Activated T-helper 17 cell treated with anti-CD3 and anti-CD28 coated beads, Interleukin-2, amount 50 U/mL, for 72 hours (primary cell): ENCODE data around the gene CEP295NL. TPM values are rescaled to one million over a fixed set of nuclear protein-coding genes. Genes with fewer than 3 reads are reported as not detected.
"Not testable (repeated sequence)": the region's sequence is repeated elsewhere in the genome, so short reads cannot be mapped to it uniquely, and the experiment has no call there.

Experiments used
- ATAC-seq: fragments of 150-1000 bp; cut with Tn5 transposase; replicated peaks from 2 replicates; pipeline ENCODE4 v1.10.0; 2021; ENCODE audit warnings: mild to moderate bottlenecking, moderate library complexity
- H3K27ac Mint-ChIP-seq: one replicate; pipeline ENCODE4 v1.8.0; 2022; ENCODE audit warnings: mixed read lengths
- H3K27me3 Mint-ChIP-seq: one replicate; pipeline ENCODE4 v1.8.0; 2022; ENCODE audit warnings: mixed read lengths
- H3K36me3 Mint-ChIP-seq: one replicate; pipeline ENCODE4 v1.8.0; 2022; ENCODE audit warnings: low read depth, mild to moderate bottlenecking, mixed read lengths
- H3K4me1 Mint-ChIP-seq: one replicate; pipeline ENCODE4 v1.8.0; 2022; ENCODE audit warnings: mixed read lengths
- H3K4me3 Mint-ChIP-seq: one replicate; pipeline ENCODE4 v1.8.0; 2022; ENCODE audit warnings: mild to moderate bottlenecking, mixed read lengths
- H3K9me3 Mint-ChIP-seq: one replicate; pipeline ENCODE4 v1.8.0; 2022; ENCODE audit warnings: mixed read lengths
- total RNA-seq, 2 donors: library from RNA; stranded (reverse); gene quantifications; one replicate each; pipeline ENCODE4 v1.2.3, GENCODE V29; 2022

CEP295NL gene
- total RNA-seq, 2 donors from 2014 or later: not detected

DNA sequence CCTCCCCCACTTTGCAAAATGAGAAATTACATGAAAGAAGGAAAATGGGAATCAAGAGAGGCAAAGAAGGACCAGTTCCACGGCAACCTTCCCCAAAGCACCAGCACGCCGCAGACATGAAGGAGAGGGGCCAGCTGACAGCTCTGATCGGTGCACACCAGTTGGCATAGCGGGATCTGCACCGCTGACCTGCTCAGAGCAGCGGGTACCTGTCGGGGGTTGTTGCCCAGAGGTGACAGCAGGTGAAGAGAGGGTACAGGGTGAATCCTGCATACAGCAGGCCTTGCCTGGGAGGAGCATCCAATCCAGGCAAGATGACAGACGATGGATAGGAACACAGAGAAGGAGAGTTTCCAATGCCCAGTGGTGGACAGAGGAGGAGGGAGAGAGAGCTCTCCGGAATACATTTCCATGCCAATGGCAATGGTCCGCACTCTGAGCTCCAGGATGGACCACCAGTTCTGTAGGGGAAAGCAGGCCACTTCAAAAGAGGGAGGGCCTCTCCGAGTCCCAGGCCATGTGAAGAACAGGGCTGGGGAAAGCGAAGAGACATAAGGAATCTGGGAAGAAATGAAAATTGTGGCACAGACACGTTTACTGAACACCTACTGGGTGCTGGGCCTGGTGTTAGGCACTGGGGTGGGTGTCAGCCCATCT, 24.0 kb downstream of the CEP295NL start:
- H3K36me3 Mint-ChIP-seq: no peaks in the 10 kb centered on the region
- H3K9me3 Mint-ChIP-seq: no peaks in the 10 kb centered on the region
- H3K4me3 Mint-ChIP-seq: peak overlapping the region; percentile 60
- H3K27me3 Mint-ChIP-seq: peaks cover 12% of the 10 kb centered on the region
- H3K27ac Mint-ChIP-seq: peak overlapping the region; percentile 84
- peaks cover 16% of the 10 kb centered on the region for H3K4me1 Mint-ChIP-seq
- ATAC-seq: peak; percentile 7

- Mint-ChIP-seq H3K27ac (no peak overlapping the region), H3K4me1 (peaks cover 16% of the 10 kb centered on the region), H3K4me3 (no peak overlapping the region), H3K36me3 (no peaks in the 10 kb centered on the region), H3K27me3 (peaks cover 12% of the 10 kb centered on the region), H3K9me3 (no peaks in the 10 kb centered on the region)
- no peak for ATAC-seq
Observed at GRCh38 chr17:78878261-78878660, 24.7 kb downstream of the CEP295NL start.

GRCh38 chr17:78876954-78877517, 26.0 kb downstream of the CEP295NL start:
- peaks cover 16% of the 10 kb centered on the region for H3K4me1 Mint-ChIP-seq
- H3K9me3 Mint-ChIP-seq, ATAC-seq, H3K4me3 Mint-ChIP-seq, H3K27ac Mint-ChIP-seq, H3K36me3 Mint-ChIP-seq: not testable (repeated sequence)
- peaks cover 12% of the 10 kb centered on the region for H3K27me3 Mint-ChIP-seq

- Mint-ChIP-seq H3K27ac (peak overlapping the region; percentile 68), H3K4me3 (no peak overlapping the region), H3K27me3 (peaks cover 12% of the 10 kb centered on the region), H3K36me3 (no peaks in the 10 kb centered on the region), H3K4me1 (peaks cover 16% of the 10 kb centered on the region), H3K9me3 (no peaks in the 10 kb centered on the region)
- ATAC-seq: no peak
Observed at GRCh38 chr17:78876094-78876597, 26.9 kb downstream of the CEP295NL start.

GRCh38 chr17:78875363-78876093, 27.5 kb downstream of the CEP295NL start:
- H3K36me3 Mint-ChIP-seq: no peaks in the 10 kb centered on the region
- peaks cover 12% of the 10 kb centered on the region for H3K27me3 Mint-ChIP-seq
- H3K4me3 Mint-ChIP-seq: no peak overlapping the region
- peaks cover 16% of the 10 kb centered on the region for H3K4me1 Mint-ChIP-seq
- no peak for ATAC-seq
- H3K9me3 Mint-ChIP-seq: no peaks in the 10 kb centered on the region
- peak overlapping the region; percentile 68 for H3K27ac Mint-ChIP-seq

- no peak overlapping the region for H3K4me3 Mint-ChIP-seq
- H3K9me3 Mint-ChIP-seq: no peaks in the 10 kb centered on the region
- H3K27me3 Mint-ChIP-seq: peaks cover 9% of the 10 kb centered on the region
- H3K27ac Mint-ChIP-seq: no peak overlapping the region
- ATAC-seq: no peak
- H3K36me3 Mint-ChIP-seq: no peaks in the 10 kb centered on the region
- H3K4me1 Mint-ChIP-seq: peaks cover 4% of the 10 kb centered on the region
Observed at GRCh38 chr17:78873519-78874340, 29.3 kb downstream of the CEP295NL start.

GRCh38 chr17:78872486-78872885, 30.5 kb downstream of the CEP295NL start:
- H3K4me3 Mint-ChIP-seq: no peak overlapping the region
- H3K9me3 Mint-ChIP-seq: no peaks in the 10 kb centered on the region
- no peak for ATAC-seq
- no peaks in the 10 kb centered on the region for H3K36me3 Mint-ChIP-seq
- no peak overlapping the region for H3K27ac Mint-ChIP-seq
- H3K27me3 Mint-ChIP-seq: peaks cover 9% of the 10 kb centered on the region
- peaks cover 4% of the 10 kb centered on the region for H3K4me1 Mint-ChIP-seq

DNA sequence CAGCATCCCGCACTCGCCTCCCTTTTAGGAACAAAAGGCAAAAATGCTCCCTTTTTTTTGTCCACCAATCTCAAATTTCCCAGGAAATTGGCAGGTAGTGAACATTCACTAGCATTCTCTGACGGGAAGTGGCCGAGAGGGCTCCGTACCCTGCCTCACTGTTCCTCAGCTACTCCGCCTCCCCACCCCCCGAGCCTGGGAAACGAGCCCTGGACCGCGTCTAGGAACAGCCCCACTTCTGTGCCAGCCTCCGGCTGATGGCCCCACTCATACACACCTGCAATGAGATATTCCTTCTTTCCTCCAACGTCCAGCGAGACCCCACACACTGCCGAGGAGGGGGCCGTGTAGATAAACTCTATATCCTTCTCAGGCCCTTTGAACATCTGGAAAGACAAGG, 32.4 kb downstream of the CEP295NL start:
- H3K27me3 Mint-ChIP-seq: no peaks in the 10 kb centered on the region
- H3K9me3 Mint-ChIP-seq: no peaks in the 10 kb centered on the region
- H3K4me1 Mint-ChIP-seq: no peaks in the 10 kb centered on the region
- H3K4me3 Mint-ChIP-seq: no peak overlapping the region
- no peak overlapping the region for H3K27ac Mint-ChIP-seq
- no peak for ATAC-seq
- H3K36me3 Mint-ChIP-seq: no peaks in the 10 kb centered on the region

- Mint-ChIP-seq H3K4me3 (no peak overlapping the region), H3K4me1 (no peaks in the 10 kb centered on the region), H3K36me3 (no peaks in the 10 kb centered on the region), H3K27me3 (no peaks in the 10 kb centered on the region), H3K27ac (no peak overlapping the region), H3K9me3 (no peaks in the 10 kb centered on the region)
- no peak for ATAC-seq
Observed at GRCh38 chr17:78868391-78868790, 34.6 kb downstream of the CEP295NL start.

DNA sequence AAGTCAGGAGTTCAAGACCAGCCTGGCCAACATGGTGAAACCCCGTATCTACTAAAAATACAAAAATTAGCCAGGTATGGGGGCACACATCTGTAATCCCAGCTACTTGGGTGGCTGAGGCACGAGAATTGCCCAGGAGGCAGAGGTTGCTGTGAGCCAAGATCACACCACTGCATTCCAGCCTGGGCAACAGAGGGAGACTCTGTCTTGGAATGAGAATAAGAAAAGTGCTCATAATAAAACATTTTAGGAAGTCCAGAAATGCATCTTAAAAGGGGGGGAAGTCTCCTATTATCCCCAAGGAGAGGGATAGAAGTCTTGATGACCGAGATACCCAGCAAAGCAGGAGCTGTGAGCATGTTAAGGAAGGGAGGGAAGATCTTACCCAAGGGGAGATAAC, 36.0 kb downstream of the CEP295NL start:
- not testable (repeated sequence) for H3K27ac Mint-ChIP-seq, H3K4me3 Mint-ChIP-seq, H3K9me3 Mint-ChIP-seq, H3K27me3 Mint-ChIP-seq, H3K4me1 Mint-ChIP-seq, ATAC-seq, H3K36me3 Mint-ChIP-seq

DNA sequence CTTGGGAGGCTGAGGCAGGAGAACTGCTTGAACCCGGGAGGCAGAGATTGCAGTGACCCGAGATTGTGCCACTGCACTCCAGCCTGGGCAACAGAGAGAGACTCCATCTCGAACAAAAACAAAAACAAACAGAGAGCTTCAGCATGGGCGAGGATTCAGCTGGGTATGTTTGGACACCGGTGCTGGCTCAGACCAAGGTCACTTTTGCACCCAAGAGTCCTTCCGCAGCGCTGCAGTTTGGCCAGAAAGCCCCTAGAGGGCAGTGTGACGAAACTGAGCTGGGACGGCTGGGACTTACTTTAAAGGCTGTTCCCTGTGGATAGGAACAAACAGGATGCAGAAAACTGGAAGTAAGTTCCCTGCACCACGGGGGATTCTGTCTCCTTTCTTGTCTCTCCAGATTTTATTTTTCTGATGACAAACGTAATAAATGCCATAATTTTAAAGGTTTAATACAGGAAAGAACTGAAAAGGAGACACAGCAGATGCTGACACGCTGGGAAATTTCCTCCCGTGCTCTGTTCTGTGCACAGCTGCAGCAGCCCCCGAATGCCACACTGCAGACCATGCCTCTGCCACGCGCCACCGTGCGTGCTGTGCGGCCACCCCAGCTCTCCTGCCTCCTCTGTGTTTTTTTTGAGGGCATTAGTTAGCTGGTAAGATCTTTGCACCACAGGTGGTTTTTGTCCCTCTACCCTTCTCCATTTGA, 37.2 kb downstream of the CEP295NL start:
- H3K27ac Mint-ChIP-seq: no peak overlapping the region
- H3K4me3 Mint-ChIP-seq: no peak overlapping the region
- no peaks in the 10 kb centered on the region for H3K27me3 Mint-ChIP-seq
- H3K4me1 Mint-ChIP-seq: no peaks in the 10 kb centered on the region
- no peaks in the 10 kb centered on the region for H3K9me3 Mint-ChIP-seq
- ATAC-seq: peak; percentile 71
- H3K36me3 Mint-ChIP-seq: no peaks in the 10 kb centered on the region

DNA sequence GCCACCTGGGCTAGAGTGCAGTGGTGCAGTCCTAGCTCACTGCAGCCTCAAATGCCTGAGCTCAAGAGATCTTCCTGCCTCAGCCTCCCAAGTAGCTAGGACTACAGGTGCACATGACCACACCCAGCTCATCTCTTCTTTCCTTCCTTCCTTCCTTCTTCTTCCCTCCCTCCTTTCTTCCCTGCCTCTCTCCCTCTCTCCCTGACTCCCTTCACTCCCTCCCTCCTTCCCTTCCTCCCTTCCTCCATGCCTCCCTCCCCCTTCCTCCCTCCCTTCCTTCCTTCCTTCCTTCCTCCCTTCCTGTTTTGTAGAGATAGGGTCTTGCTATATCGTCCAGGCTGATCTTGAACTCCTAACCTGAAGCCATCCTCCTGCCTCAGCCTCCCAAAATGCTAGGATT, 38.9 kb downstream of the CEP295NL start:
- no peak overlapping the region for H3K27ac Mint-ChIP-seq
- no peaks in the 10 kb centered on the region for H3K9me3 Mint-ChIP-seq
- no peaks in the 10 kb centered on the region for H3K4me1 Mint-ChIP-seq
- H3K4me3 Mint-ChIP-seq: no peak overlapping the region
- no peaks in the 10 kb centered on the region for H3K36me3 Mint-ChIP-seq
- H3K27me3 Mint-ChIP-seq: no peaks in the 10 kb centered on the region
- ATAC-seq: no peak

DNA sequence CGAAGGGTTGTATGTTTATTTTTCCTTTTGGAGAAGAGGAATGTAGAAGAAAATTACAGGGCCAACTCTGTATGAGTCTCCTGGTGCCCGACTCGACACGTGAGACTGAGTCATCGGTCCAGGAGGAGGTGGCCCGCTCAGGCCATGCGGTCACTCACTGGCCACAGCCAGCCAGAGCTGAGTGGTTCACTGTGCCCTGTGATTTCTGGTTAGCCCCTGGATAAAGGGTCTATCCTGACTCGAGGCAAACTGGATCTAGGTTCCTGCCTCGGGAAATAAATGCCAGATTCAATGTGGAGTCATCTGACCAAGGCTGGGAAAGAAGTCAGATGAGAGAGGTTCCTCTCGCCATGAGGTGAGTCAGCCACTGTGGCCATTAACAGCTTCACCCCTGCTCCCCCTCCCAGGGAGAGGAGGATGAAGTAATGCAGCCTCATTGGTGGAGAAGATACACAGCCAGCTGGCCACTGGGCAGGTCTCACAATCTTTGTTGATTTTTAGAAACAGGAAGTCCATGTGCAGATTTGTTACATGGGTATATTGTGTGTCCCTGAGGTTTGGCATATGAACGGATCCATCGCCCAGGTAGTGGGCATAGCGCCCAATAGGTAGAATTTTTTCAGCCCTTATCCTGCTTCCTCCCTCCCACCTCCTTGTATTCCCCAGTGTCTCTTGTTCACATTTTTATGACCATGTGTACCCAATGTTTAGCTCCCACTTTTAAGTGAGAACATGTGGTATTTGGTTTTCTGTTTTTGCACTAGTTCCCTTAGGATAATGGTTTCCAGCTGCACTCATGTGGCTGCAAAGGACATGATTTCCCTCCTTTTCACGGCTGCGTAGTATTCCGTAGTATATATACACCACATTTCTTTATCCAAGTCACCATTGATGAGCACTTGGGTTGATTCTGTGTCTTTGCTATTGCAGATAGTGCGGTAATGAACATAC, 40.7 kb downstream of the CEP295NL start:
- H3K4me3 Mint-ChIP-seq: no peak overlapping the region
- no peaks in the 10 kb centered on the region for H3K9me3 Mint-ChIP-seq
- ATAC-seq: no peak
- H3K4me1 Mint-ChIP-seq: no peaks in the 10 kb centered on the region
- H3K27me3 Mint-ChIP-seq: no peaks in the 10 kb centered on the region
- H3K27ac Mint-ChIP-seq: no peak overlapping the region
- H3K36me3 Mint-ChIP-seq: no peaks in the 10 kb centered on the region
